Fibroblast of peridontal ligament (primary cell): ENCODE data around the gene STEAP4.

Source experiments
- DNase-seq: peaks from one replicate; pipeline ENCODE4 v3.0.0-alpha.2; 2010; ENCODE audit errors: extremely low read depth

STEAP4 gene

DNA sequence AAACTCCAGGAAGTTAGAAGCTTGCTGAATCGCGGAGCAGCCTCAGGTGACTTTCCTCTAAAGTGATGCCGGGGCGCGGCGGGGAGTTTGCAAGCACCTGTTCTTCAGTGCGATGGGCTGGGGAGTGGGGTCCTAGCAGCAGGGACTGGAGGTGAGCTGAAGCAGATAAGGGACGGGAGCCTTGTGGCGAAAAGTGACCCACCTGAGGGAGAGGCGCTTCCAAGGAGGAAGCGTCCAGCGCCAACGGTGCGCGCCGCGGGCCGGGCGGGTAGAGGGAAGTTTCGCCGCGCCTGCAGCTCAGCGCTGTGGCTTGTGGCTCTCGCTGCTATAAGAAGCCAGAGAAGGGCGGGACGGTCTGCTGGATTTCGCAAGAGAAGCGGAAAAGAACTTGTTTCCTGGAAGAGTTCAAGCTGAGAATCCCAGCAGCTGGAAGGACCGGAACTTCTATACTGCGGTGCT, at the start of gene STEAP4:
Gene STEAP4, minus strand, starts transcription at position 305 of the 459 bp plus-strand sequence. CDS start 22,625 bp downstream, outside the sequence.
- peak; percentile 36 for DNase-seq

DNA sequence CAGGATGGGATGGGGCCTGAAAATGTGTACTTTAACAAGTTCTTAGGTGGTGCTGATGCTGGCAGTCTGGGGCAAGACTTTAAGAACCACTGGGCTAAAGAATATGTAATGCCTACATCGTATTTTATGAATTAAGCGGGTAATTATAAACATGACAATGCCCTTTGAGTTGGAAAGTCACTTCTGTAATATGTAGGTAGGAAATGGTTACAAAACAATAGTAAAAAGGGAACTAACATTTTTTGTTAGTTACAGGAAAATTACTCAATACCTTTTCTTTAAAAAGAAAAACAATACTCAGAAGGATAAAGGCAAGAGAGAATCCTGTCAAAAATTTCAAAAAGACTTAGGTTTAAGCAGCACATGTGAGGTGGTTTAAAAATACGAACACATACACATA, 48.3 kb upstream of the STEAP4 start:
- no peak for DNase-seq

DNA sequence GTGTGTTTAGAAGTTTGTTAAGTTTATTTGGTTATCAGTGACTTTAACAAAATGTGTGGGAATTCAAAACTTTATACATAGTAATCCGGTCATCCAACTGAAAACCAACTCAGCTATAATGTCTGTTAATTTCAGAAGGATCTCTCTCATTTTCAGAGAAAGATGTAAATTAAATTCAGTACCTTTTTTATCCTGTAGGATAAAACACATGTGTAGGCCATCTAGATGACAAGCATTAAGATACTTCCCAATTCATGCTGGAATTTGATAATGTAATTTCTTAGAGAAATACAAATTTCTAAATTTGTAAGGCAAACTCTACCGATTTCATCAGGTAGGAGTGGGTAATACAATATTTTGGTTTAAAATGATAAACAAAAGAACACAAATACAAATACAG, 43.4 kb upstream of the STEAP4 start:
- no peak for DNase-seq

- DNase-seq: no peak
These were observed 40.8 kb upstream of the STEAP4 start for GRCh38 chr7:88347517-88347916.

GRCh38 chr7:88347090-88347489, 40.4 kb upstream of the STEAP4 start:
- no peak for DNase-seq

- no peak for DNase-seq
These were observed 39.7 kb upstream of the STEAP4 start for GRCh38 chr7:88346357-88346756.

DNA sequence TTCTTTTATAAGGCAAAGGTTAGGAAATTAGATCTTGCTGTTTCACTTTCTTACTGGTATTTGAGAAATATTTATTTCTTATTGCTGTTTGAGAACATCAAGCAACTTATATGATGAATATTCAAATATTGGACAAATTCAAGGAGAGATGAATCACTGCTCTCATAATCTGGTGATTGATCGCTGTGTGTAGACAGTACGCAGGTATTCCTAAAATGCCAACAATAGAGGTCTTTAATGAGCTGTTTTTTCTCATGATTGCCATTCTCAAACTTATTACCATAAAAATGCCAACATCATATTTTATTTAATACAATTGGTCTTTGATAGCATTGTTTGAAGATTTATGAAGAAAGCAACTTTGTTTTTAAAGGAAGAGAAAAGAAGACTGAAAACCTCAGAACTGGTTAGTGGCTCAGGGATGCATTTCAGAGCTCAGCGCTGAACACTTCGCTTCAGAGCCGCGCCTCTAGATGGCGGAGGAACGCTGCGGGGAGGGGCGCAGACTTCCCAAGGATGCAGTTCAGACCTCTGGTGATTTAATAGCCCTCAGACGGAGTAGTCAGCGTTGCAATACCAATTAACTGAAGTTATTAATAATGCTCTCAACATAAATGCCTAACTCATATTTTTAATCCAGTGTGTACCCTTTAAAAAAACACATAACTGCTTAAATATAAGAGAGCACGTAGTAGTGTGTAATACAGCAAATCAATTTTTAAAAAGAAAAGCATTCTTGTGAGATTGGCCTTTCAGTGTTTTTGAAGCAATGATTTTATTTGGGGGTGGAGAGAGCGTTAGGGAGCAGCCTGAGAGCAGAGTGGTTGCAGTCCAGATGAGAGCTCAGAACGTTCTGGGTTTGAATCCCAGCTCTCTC, 38.5 kb upstream of the STEAP4 start:
- DNase-seq: no peak

GRCh38 chr7:88344271-88344670, 37.6 kb upstream of the STEAP4 start:
- no peak for DNase-seq

- DNase-seq: peak; percentile 37
These were observed 32.7 kb upstream of the STEAP4 start for GRCh38 chr7:88339195-88339922.

DNA sequence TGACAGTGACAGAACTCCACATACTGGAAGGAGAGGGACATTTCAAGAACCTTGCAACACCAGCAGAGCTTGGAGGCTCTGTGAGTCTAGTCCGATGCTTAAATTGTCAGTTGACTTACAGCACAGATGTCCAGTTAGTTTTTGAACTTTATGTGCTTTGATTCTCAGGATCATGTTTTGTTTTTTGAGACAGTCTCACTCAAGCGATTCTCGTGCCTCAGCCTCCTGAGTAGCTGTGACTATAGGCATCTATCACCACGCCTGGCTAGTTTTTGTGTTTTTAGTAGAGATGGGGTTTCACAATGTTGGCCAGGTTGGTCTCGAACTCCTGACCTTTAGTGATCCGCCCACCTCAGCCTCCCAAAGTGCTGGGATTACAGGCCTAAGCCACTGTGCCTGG, 31.8 kb upstream of the STEAP4 start:
- DNase-seq: no peak

- DNase-seq: peak; percentile 57
These were observed 30.9 kb upstream of the STEAP4 start for GRCh38 chr7:88337572-88337971.

DNA sequence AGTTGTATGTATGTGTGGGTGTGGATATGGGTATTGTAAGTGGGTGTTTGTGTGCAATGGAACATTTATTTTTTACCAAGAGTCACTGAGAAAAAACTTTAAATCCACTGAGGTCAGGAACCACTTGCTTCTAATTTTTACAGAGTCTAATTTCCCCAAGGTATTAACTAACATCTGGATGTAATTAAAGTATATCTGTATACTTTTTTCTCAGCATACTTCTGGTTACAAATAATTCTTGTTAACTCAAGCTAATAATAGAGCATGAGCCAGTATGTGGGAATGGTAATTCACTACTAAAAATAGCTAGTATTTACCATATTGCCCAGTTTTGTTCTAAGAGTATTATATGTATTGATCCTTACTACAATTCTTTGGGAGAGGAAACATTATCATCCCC, 24.6 kb upstream of the STEAP4 start:
- peak; percentile 67 for DNase-seq

DNA sequence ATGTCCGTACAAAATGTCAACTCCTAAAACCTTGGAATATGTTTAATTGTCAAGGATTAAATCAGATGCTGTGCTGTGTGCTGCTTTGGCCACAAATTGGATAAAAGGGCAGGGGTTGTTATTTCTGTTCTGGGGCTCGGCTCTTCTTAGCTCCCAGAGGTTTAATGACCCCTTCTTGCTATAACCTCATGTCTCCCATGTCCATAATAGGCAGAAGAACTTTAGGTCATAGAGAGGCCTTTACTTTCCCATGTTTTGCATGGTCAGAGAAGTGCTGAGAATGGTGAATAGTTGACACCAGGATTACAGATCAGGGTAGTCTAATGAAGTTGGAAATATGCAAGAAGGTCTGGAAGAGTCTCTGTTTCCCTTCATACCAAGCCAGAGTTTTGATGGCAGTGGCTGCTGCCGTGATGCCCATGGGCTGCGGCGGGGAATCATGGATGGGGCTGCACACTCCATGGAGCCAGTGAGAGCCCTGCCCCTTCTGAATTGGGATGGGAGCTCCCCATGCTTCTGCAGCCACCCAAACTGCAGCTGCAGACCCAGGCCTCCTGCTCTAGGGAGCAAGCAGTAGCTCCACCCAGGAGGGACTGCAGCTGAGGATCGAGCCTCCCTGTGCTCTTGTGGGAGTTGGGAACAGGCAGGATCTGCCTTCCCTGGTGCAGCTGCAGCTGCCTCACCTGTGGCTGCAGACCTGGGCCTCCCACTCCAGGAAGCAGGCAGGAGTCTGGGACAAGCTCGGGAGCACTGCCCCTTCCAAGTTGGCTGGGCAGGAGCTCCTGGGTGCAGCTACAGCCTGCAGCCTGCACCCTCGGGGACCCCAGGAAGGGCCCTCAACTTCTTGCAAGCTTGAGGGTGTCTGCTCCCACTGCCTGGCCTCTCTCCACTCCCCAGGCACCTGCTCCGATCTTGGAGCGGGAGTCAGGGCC, 23.1 kb upstream of the STEAP4 start:
- DNase-seq: no peak

- DNase-seq: no peak
These were observed 22.1 kb upstream of the STEAP4 start for GRCh38 chr7:88328787-88329186.

DNA sequence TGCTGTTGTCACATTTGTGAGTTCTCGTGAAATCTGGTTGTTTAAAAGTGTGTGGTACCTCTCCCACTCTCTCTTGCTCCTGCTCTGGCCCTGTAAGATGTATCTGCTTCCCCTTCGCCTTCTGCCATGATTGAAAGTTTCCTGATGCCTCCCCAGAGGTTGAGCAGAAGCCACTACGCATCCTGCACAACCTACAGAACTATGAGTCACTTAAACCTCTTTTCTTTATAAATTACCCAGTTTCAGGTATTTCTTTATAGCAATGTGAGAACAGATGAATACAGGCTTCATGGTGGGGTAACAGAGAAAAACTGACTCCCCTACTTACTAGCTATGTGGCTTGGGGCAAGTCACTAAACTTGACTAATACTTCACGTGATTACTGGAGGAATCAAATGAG, 18.0 kb upstream of the STEAP4 start:
- no peak for DNase-seq

- no peak for DNase-seq
These were observed 15.5 kb upstream of the STEAP4 start for GRCh38 chr7:88322151-88322550.

DNA sequence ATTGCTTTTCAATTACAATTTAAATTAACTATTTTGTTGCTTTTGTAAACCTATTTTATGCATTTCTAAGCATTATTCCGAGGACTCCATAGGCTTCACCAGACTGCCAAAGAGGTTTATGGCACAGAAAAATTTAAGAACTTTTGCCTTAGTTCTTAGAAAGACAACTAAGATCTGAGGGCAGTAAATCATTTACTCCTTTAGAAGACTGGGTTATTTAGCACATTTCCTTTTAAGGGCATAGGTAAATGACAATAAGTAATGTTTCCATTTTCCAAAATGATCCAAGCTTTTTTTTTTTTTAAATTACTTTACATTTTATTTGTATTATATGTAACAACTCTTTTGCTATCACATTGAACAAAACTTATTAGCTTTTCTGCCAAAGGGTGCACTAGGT, 15.0 kb upstream of the STEAP4 start:
- no peak for DNase-seq

- no peak for DNase-seq
These were observed 11.5 kb upstream of the STEAP4 start for GRCh38 chr7:88318196-88318595.

GRCh38 chr7:88317422-88317821, 10.7 kb upstream of the STEAP4 start:
- no peak for DNase-seq

DNA sequence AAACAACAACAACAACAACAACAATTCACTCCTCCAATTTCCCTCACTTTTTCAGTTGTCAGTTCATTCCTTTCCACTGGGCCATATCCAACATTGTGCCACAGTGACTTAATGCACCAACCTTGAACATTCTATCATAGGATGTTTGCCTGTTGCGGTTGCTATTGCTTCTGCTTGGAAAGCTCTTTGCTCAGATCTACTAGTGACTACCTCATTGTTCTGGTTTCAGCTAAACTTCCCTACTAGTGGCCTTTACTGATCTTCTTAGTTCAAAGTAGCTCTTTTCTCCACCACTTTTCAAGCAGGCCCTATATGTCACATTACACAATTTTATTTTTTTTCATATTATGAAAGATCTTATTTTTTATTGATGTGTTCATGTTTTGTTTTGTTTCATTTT, 9.8 kb upstream of the STEAP4 start:
- DNase-seq: no peak

DNA sequence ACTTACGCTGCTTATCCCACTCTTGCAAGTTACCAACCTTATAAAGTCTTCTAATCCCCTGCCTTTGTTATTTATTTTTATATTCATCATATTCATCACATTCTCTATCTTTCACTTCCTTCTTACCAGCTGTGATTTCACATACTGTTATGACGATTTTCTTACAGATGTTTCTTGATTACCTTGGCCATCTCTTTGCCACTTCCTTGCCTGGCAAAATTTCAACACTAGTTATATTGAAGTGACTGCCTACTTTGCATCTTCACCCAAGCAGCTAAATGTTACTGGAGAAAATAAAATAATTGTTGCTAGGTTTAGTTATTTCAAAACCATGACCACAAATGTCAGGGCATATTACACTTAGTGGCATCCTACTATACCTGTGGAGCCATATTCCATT, 8.8 kb upstream of the STEAP4 start:
- DNase-seq: no peak

DNA sequence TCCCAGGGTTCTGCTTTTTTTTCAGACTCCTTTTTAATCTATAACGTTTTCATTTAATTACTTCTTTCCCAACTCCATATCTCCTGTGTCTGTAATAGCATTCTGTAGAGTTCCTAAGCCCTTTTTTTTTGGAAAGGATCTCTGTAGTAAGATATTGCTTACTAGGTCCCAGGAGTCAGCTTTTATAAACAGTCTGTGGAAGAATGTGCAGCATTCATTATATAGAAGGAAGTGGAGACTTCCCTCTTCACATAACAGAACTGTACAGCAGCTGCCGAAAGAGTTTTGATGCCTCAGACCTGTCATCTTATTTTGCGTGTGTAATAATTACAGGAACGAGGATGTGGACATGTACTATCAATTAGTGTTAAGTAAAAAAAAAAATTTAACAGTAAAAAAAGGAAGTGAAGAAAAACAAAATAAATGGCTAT, 7.4 kb upstream of the STEAP4 start:
- peak; percentile 41 for DNase-seq
